Stimulated activated naive CD4-positive, alpha-beta T cell (primary cell): ENCODE measurements around the gene OTOG.

Source experiments
- DNase-seq, 6 experiments: peaks; one replicate each; lab custom pipeline; 2025; lab: John Stamatoyannopoulos, UW

Gene OTOG

GRCh38 chr11:17538731-17539130, 8.3 kb upstream of the OTOG start:
- no peak for DNase-seq

- DNase-seq, result no peak
Observed at GRCh38 chr11:17540807-17541206, 6.3 kb upstream of the OTOG start.

- no peak for DNase-seq
Observed at GRCh38 chr11:17541330-17541885, 5.7 kb upstream of the OTOG start.

GRCh38 chr11:17542249-17542648, 4.8 kb upstream of the OTOG start:
- DNase-seq, result no peak

GRCh38 chr11:17543041-17543440, 4.0 kb upstream of the OTOG start:
- DNase-seq, result no peak

GRCh38 chr11:17543574-17544180, 3.4 kb upstream of the OTOG start:
- DNase-seq, result no peak

DNA sequence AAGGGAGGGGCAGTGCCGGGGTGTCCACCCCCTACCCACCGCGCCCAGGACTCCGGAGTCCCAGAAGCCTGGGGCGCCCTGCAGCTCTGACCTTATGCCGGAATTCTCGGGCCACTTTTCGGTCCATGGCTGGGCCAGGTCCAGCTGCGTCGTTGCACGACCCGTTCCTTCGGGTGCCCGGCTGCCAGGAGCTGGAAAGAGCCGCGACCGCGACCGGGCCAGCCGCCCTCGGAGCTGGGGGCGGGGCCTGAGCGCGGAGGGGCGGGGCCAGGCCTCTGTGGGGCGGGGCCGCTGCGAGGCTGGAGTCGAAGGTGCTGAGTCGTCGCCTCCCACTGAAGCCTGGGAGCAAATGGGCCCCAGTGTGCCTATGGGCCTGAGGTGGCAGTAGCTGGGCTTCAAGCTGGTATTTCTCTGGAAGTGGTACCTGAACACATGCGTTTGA, 2.9 kb upstream of the OTOG start, which contains the start of gene USH1C:
Gene USH1C (minus strand): TSS at position 236 of the 442 bp plus-strand sequence. CDS start 109 bp downstream, at position 127.
- DNase-seq, result no peak

GRCh38 chr11:17546240-17546639, 819 bp upstream of the OTOG start:
- no peak for DNase-seq

- no peak for DNase-seq
Observed at GRCh38 chr11:17547932-17548331, 873 bp downstream of the OTOG start.

- no peak for DNase-seq
Observed at GRCh38 chr11:17548444-17548843, 1.4 kb downstream of the OTOG start.

- no peak for DNase-seq
Observed at GRCh38 chr11:17550450-17551346, 3.6 kb downstream of the OTOG start.

GRCh38 chr11:17551347-17552040, 4.4 kb downstream of the OTOG start:
- DNase-seq, result no peak

- no peak for DNase-seq
Observed at GRCh38 chr11:17552041-17552355, 4.9 kb downstream of the OTOG start.

DNA sequence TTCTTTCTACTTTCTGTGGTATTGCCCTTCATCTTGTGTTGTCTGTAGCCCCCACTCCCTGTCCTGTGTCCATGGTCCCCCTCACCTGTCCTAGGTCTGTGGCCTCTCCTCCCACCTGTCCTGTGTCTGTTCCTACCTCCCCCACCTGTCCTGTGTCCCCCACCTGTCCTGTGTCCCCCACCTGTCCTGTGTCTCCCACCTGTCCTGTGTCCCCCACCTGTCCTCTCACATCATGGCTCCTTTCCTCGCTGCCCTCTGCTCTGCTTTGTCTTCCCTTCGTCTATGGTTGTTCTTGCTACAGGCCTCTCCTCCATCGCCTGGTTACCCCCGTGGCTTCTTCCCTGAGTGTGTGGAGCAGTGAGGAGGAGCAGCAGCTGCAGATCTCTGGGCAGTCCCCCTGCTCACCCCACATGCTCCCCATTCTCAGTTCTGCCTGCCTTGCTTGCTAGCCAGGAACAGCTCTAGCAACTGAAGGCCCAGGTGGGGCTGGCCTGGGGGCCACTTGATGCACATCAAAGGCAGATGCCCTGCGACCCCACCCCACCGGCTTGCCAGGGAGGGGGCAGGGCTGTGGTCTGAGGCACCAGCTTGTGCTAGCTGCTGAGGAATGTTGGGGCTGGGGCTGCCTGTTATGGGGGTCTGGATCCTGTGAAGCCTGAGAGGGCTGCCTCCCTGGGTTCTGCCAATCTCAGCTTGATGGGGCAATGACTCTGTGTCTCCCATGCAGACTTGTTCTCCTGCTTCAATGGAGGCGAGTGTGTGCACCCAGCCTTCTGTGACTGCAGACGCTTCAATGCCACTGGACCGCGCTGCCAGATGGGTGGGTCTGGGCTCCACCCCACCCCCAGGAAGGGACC, 5.6 kb downstream of the OTOG start:
- DNase-seq, result no peak

DNA sequence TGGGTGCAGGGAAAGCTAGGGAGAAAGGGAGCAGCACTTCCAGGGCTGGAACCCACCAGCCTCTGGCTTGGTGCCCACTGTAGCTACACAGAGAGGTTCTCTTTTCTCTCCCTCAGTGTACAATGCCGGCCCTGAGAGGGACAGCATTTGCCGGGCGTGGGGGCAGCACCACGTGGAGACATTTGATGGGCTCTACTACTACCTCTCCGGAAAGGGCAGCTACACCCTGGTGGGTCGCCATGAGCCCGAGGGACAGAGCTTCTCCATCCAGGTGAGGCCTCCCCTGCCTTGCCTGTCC, 6.1 kb downstream of the OTOG start:
- DNase-seq, result no peak

DNA sequence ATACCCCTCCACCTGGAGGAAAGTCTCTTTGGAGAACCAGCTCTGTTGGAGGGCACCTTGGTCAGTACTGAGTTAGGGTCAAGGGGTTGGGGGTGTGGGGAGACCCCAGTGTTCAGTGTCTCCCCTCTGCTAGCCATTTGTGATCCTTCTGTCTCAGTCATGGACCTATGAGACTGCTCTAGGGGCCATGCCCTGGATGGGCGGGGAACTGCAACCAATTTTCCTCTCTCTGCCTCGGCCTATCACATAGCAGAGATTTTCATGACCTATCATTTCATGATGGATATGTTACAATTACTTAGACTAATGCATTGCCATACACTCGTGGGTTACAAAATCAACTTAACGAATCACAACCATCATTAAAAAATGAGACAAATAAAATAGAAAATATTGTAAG, 7.4 kb downstream of the OTOG start:
- no peak for DNase-seq

DNA sequence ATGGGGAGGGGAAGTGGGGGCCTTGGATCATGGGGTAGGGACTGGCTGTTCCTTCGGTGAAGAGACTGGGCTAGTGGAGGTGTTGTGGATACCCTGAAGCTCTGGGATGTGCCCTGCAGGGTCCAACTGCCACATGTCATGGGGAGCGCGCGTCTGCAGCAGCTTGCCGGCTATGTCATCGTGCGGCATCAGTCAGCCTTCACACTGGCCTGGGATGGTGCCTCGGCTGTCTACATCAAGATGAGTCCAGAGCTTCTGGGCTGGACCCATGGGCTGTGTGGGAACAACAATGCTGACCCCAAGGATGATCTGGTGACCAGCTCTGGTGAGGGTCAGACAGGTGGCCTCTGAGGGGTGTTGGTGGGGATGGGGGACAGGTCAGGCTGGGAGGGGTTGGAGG, 9.9 kb downstream of the OTOG start:
- DNase-seq, result no peak

- no peak for DNase-seq
Observed at GRCh38 chr11:17558025-17558780, 11.1 kb downstream of the OTOG start.

DNA sequence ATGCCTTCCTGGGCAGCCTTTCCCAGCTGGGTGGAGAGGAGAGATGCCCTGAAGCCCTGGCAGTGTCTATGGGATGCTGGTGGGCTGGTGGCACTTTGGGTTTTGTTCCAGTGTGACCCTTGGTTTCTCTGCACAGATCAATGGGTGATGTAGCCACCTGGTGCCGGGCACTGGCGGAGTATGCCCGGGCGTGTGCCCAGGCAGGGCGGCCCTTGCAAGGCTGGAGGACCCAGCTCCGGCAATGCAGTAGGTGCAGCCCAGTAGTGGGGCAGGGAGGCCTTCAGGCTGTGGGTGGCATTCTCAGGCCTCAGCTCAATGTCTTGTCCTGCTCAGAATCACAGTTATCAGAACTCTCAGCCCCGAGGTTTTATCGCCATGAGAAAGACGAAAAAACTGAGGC, 11.9 kb downstream of the OTOG start:
- DNase-seq, result no peak

DNA sequence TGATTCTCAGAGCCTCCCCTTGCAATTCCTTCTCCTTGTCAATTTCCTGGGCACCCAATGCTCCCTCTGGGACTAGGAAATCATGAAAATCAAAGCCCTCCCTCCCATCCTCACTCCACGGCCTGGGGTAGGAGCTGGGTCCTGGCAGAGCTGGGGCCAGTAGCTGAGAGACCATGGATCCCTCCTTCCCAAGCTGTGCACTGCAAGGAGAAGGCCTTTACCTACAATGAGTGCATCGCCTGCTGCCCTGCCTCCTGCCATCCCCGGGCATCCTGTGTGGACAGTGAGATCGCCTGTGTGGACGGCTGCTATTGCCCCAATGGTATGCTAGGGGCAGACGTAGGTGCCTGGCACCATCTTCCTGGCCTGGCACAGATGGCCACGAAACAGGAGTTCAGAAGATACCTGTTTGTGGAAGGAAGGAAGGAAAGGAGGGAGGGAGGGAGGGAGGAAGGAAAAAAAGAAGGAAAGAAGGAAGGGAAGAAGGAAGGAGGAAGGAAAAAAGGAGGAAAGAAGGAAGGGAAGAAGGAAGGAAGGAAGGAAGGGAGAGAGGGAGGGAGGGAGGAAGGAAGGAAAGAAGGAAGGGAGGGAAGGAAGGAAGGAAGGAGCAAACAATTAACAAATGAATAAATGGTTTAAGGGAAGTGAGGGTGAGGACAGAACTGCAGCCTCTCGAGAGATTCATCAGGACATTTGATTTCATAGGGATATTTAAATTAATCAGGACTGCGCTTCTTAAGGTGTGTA, 12.5 kb downstream of the OTOG start:
- DNase-seq, result no peak
